ENCODE measurements around the gene CCDC159. TPM values are rescaled to one million over a fixed set of nuclear protein-coding genes. Genes with fewer than 3 reads are reported as not detected.

CCDC159 gene
- polyA plus RNA-seq: 0.47 and 2.0 TPM in 2 replicates

GRCh38 chr19:11346104-11346940, at the start of gene CCDC159, which contains the start of gene TMEM205:
Gene CCDC159 (plus strand): TSS chr19:11346519. CDS start chr19:11346607, 88 bp downstream.
Gene TMEM205 (minus strand): TSS chr19:11346268. CDS start chr19:11345619, 649 bp downstream.

GRCh38 chr19:11339254-11340098, 6.8 kb upstream of the CCDC159 start, which contains the start of gene RAB3D:
Gene RAB3D (minus strand): TSS chr19:11339657. CDS start chr19:11337399, 2,258 bp downstream.

GRCh38 chr19:11355160-11356073, 9.1 kb downstream of the CCDC159 start, which contains the start of gene PLPPR2:
Gene PLPPR2 (plus strand): TSS chr19:11355432. CDS start chr19:11357674, 2,242 bp downstream.

GRCh38 chr19:11374433-11375142, 28.3 kb downstream of the CCDC159 start, which contains the start of gene SWSAP1:
Gene SWSAP1 (plus strand): TSS chr19:11374666. CDS start chr19:11374681, 15 bp downstream.

Other genes with a start within 250 kb of the CCDC159 start
- 1.0 TPM in 1 of 2 replicates, not detected in the other for gene SPC24, start 190.7 kb upstream of the CCDC159 start, polyA plus RNA-seq
- gene KANK2, start 149.0 kb upstream of the CCDC159 start, polyA plus RNA-seq: 0.57 and 0.60 TPM in 2 replicates
- gene ANGPTL8, start 106.9 kb upstream of the CCDC159 start, polyA plus RNA-seq: not detected in 2 replicates
- 0.66 TPM in 1 of 2 replicates, not detected in the other for gene DOCK6, start 84.0 kb upstream of the CCDC159 start, polyA plus RNA-seq
- not detected in 2 replicates for gene TSPAN16, start 50.4 kb upstream of the CCDC159 start, polyA plus RNA-seq
- gene RAB3D, start 6.9 kb upstream of the CCDC159 start, polyA plus RNA-seq: 0.90 and 1.9 TPM in 2 replicates
- gene TMEM205, start 251 bp upstream of the CCDC159 start, polyA plus RNA-seq: 56.6 and 111 TPM in 2 replicates
- gene PLPPR2, start 8.9 kb downstream of the CCDC159 start, polyA plus RNA-seq: 8.4 and 12.7 TPM in 2 replicates
- 1.2 TPM in 1 of 2 replicates, not detected in the other for gene SWSAP1, start 28.1 kb downstream of the CCDC159 start, polyA plus RNA-seq
- gene EPOR, start 37.8 kb downstream of the CCDC159 start, polyA plus RNA-seq: 4.7 and 5.7 TPM in 2 replicates
- gene RGL3, start 72.8 kb downstream of the CCDC159 start, polyA plus RNA-seq: 3.5 TPM in 1 of 2 replicates, not detected in the other
- 0.99 and 3.2 TPM in 2 replicates for gene ODAD3, start 88.6 kb downstream of the CCDC159 start, polyA plus RNA-seq
- gene PRKCSH, start 89.1 kb downstream of the CCDC159 start, polyA plus RNA-seq: 13.8 and 37.1 TPM in 2 replicates
- gene ELAVL3, start 134.5 kb downstream of the CCDC159 start, polyA plus RNA-seq: 4.9 and 6.3 TPM in 2 replicates
- gene ZNF653, start 159.3 kb downstream of the CCDC159 start, polyA plus RNA-seq: not detected in 2 replicates
- 10.3 and 11.8 TPM in 2 replicates for gene ECSIT, start 182.6 kb downstream of the CCDC159 start, polyA plus RNA-seq
- gene CNN1, start 192.3 kb downstream of the CCDC159 start, polyA plus RNA-seq: not detected in 2 replicates
- gene ELOF1, start 212.7 kb downstream of the CCDC159 start, polyA plus RNA-seq: 17.2 and 21.9 TPM in 2 replicates
- not detected in 2 replicates for gene ACP5, start 231.1 kb downstream of the CCDC159 start, polyA plus RNA-seq

All from Purkinje cell (primary cell).